Stimulated activated CD4-positive, alpha-beta T cell treated with anti-CD3 and anti-CD28 coated beads, TNF-alpha, amount 100 ng/mL, for 1 hour (primary cell): Measurements from ENCODE around the gene LYSMD3.

Experiments used
- DNase-seq, 3 donors: peaks; one replicate each; pipeline ENCODE4 v3.0.0-alpha.2; 2020; ENCODE audit warnings: low read depth in 3 of 3, low spot score in 1 of 3

LYSMD3 gene

DNA sequence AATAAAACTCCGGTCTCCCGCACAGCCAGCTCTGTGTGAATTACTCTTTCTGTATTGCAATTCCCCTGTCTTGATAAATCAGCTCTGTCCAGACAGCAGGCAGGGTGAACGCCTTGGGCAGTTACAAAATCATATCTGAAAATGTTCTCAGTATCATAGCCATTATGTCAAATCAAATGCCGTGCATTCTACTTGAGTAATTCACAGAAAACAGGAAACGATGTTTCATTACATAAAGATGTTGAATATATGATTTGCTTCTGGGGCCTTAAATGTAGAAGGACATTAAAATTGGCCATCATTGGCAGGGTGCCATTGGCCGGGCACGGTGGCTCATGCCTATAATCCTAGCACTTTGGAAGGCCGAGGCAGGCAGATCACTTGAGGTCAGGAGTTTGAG, 46.2 kb downstream of the LYSMD3 start:
- no peak for DNase-seq

DNA sequence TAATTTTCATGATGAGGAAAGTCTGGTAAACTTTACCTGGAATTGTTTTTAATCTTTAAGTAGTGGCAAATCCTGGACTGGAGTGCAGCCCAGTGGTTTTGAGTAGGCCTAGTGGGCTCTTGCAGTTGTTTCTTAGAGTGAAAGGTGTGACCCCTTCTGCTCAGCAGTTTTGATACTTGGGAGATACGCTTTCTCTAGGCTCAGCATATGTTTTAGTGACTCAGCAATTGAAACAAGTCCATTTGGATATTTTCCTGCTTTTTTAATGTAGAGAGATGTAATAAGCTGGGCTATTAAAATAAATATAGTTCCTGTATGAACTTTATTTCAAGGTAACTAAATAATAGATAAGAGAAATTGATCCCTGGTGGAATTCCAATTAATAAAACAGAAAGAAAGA, 48.7 kb downstream of the LYSMD3 start:
- DNase-seq, result no peak

DNA sequence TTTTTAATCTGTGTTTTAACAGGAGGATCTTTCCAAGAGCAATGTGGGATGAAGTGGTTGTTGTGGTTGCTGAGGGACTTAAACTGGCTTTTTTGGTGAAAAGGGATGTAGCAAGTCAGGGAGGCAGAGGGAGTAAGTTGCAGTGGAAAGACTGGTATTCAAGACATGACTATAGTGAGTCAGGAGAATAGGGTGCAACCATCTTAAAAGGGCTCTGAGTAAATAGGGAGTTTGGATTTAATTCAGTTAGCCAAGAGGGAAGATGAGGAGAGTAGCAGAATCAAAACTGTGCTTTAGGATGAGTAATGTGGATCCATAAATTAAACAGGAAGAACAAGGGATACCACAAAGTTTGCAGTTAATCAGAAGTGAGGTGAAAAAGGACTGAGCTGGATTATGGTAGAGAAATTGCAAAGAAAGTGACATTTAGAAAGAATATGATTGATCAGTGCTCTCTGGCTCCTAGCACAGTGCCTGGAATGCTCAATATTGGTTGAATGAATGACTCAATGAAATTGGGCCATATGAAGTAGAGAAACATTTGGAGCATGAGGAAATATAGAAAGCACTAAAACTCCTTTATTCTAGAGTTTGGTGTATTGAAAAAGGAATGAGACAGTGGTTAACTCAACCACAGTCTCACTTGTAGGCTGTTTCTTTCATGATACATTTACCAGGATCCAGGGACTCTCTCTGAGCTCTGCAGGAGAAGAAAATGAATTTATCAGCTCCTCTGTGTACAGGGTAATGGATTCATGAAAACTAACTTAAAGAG, 49.6 kb downstream of the LYSMD3 start:
- DNase-seq, result no peak

GRCh38 chr5:90477621-90478215, 51.7 kb downstream of the LYSMD3 start:
- no peak for DNase-seq

- no peak for DNase-seq
These were observed 52.3 kb downstream of the LYSMD3 start for GRCh38 chr5:90477073-90477472.

GRCh38 chr5:90476391-90476790, 53.0 kb downstream of the LYSMD3 start:
- no peak for DNase-seq

DNA sequence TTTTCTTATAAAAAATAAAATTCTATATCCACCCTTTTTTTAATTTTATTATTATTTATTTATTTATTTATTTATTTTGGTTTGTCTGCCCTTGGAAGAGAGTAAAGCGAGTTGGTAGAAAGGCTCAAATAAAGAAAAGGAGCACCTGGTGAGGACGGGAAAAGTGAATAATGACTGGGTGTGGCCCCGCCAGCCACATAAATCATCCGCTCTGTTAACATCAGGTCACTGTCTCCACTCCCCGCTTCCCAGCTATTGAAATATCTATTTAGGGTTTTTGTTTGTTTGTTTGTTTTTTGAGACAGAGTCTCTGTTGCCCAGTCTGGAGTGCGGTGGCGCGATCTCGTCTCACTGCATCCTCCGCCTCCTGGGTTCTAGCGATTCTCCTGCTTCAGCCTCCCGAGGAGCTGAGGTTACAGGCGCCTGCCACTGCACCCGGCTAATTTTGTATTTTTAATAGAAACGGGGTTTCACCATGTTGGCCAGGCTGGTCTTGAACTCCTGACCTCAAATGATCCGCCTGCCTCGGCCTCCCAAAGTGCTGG, 53.9 kb downstream of the LYSMD3 start:
- DNase-seq, result no peak

GRCh38 chr5:90474235-90475107, 54.9 kb downstream of the LYSMD3 start, which contains the start of the genes MBLAC2 and POLR3G:
TSS of gene MBLAC2 (minus strand) at chr5:90474771. CDS start at chr5:90474292, 479 bp downstream.
TSS of gene POLR3G (plus strand) at chr5:90474864. CDS start at chr5:90485568, 10,704 bp downstream.
- peak; percentile 80 to 93 (median 88) for DNase-seq

GRCh38 chr5:90473396-90474234, 55.8 kb downstream of the LYSMD3 start:
- no peak for DNase-seq

- DNase-seq, result no peak
These were observed 56.5 kb downstream of the LYSMD3 start for GRCh38 chr5:90472783-90473395.
